ENCODE data around the gene CSKMT.

The CSKMT gene

DNA sequence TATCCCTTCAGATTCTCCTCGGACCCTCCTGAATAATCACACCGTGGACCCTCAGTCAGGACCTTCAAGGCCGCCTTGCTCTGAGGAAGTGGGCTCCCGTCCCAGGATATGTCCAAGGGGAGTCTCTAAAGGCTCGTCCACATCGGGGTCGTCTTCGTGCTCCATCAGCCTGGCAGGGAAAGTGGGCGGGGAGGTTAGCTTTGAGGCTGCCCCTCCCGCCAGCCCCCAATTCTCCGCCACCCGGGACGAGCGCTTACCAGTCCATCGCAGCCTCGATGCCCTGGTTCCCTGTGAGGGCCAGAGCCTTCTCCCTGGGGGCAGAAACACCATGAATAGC lies 13.3 kb downstream of the CSKMT start:
- no peak for DNase-seq (ENCODE audit: low read depth)
- TF ChIP-seq, protein P1, sequence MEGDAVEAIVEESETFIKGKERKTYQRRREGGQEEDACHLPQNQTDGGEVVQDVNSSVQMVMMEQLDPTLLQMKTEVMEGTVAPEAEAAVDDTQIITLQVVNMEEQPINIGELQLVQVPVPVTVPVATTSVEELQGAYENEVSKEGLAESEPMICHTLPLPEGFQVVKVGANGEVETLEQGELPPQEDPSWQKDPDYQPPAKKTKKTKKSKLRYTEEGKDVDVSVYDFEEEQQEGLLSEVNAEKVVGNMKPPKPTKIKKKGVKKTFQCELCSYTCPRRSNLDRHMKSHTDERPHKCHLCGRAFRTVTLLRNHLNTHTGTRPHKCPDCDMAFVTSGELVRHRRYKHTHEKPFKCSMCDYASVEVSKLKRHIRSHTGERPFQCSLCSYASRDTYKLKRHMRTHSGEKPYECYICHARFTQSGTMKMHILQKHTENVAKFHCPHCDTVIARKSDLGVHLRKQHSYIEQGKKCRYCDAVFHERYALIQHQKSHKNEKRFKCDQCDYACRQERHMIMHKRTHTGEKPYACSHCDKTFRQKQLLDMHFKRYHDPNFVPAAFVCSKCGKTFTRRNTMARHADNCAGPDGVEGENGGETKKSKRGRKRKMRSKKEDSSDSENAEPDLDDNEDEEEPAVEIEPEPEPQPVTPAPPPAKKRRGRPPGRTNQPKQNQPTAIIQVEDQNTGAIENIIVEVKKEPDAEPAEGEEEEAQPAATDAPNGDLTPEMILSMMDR (conservative IDR thresholded peaks at IDR 0.05; ENCODE audit: low read depth, low read length) = no peak
- H3K4me3 ChIP-seq (ENCODE audit: low read depth, low read length) = peak overlapping the region; percentile 96

DNA sequence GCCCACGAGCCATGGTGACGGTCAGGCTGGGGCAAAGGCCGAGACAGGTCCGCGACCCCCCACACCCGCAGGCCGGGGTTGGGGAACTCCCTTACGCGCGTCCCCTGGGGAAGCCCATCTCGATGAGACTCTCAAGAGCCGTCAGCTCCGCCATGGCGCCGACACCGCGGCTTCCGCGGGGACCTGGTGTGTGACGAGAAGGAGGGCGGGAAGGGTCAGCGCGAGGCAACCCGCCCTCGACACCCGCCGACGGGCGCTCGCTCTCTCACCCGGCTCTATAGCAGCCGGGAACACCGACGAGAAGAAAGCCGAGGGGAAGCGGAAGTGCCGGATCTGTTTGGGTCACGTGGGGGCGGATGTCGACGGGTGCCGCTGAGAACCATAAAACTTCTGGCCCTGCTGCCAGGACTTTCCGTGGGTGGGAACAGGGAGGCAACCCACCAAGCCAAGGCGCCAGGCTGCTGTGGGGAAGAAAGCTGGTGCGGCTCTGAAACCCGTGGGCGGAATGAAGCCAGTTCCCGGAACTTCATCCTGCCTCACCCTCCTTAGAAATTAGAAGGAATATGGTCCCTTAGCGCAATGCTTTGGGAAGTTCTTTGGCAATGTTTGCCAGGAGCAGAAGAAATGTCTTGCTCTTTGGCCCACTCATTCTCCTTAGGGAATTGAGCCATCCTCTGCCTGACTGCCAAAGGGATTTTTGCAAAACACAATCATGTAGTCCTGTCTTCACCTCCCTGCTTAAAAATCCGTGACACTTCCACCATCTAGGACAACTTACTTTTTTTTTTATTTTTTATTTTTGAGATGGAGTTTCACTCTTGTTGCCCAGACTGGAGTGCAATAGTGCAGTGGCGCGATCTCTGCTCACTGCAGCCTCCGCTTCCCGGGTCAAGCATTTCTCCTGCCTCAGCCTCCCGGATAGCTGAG lies 13.9 kb downstream of the CSKMT start, which contains the start of gene UBXN1:
TSS of gene UBXN1 (minus strand) at position 304 of the 927 bp plus-strand sequence. CDS start at position 154, 150 bp downstream.
- TF ChIP-seq, protein P1 (conservative IDR thresholded peaks at IDR 0.05; ENCODE audit: low read depth, low read length) = no peak
- H3K4me3 ChIP-seq (ENCODE audit: low read depth, low read length) = peak within 1 kb of the TSS; percentile 96
- peak; percentile 91 for DNase-seq (ENCODE audit: low read depth)

DNA sequence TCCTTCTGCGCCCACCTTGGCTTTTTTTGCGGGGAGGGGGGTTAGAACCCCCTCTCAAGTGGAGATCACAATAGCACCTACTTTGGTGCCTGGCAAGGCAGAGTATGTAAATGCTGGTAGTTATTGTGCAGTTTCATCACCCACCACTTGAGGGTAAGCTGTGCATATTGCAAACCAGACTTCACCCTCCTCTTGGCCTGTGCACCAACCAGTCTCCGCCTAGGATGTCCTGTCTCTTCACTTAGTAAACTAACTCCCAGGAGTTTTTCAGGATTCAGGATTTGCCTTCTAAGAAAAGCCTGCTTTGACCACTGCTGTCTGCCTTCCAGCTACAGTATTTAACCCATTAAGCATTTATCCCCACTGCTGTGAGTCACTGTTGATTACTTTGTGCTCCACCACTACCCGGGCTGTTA lies 15.7 kb downstream of the CSKMT start:
- TF ChIP-seq, protein P1 (conservative IDR thresholded peaks at IDR 0.05; ENCODE audit: low read depth, low read length) = peak; percentile 70
- H3K4me3 ChIP-seq (ENCODE audit: low read depth, low read length) = no peak overlapping the region
- peak; percentile 90 for DNase-seq (ENCODE audit: low read depth)

DNA sequence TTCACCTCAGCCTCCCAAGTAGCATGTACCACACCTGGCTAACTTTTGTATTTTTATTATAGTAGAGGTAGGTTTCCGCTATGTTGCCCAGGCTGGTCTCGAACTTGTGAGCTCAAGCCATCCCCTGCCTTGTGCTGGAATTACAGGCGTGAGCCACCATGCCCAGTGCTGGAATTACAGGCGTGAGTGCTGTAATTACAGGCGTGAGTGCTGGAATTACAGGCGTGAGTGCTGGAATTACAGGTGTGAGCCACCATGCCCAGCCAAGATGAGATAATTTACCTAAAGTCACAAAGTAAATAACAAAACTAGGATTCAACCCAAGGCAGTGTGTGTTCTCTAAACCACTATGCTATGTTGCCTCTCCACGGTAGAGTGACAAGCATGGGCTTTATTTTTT lies 17.4 kb downstream of the CSKMT start:
- TF ChIP-seq, protein P1 (conservative IDR thresholded peaks at IDR 0.05; ENCODE audit: low read depth, low read length) = no peak
- H3K4me3 ChIP-seq (ENCODE audit: low read depth, low read length) = no peak overlapping the region
- DNase-seq (ENCODE audit: low read depth) = no peak

DNA sequence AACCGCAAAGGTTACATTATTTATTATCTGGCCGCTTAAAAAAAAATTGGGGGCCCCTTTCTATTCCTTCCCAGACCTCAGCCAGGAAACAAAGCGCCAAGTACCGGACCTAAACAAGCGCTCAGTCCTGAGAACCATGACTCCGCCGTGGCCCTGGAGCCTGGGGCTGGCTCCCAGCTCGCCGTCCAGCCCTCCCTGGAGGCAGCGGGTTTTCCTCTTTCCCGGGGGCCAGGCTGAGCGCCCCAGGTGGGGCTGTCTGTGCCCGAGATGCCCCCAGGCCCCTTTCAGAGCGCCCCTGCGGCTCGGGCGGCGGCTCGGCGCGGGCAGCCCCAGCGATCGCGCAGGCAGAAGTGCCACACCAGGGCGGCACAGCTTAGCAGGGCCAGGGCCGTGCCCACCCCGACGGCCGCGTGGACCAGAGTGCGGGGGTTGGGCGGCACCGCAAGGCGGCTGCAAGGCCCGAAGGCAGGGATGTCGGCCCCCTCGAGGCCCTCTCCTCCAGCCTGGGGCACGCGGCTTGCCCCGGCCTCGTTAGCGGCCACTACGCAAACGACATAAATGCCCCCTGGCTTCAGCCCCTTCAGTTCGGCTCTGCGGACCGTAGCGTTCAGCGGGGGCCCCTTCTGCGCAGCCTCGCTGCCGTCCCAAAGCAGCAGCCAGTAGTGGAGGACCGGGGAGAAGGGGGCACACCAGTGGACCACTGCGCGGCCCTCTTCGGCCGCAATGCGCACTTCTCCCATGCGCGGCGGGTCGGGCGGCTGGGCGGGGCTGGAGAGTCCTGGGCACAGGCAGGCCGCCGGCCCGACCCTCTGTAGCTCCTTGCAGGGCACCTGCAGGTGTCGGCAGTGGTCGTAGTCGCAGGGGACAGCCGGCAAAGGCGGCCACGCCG lies 22.6 kb downstream of the CSKMT start:
- peak overlapping the region; percentile 35 for H3K4me3 ChIP-seq (ENCODE audit: low read depth, low read length)
- TF ChIP-seq, protein P1 (conservative IDR thresholded peaks at IDR 0.05; ENCODE audit: low read depth, low read length) = no peak
- no peak for DNase-seq (ENCODE audit: low read depth)

DNA sequence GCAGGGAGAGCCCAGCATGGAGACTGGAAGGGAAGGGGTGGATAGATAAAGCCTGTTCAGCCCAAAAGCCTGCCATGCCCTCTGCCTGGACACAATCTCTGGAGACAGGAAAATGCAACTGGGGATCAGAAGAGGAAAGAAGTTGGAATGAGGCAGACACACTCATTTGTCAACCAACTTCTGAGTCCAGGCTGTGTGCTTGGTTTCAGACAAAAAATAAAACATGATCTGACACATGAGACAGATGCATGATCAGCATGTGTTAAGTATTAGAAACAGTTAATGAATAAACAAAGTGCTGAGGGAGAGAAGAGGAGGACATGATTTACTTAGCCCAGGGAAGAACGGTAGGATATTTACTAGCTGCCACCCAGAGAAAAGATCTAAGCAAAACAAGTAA lies 23.4 kb downstream of the CSKMT start:
- peak overlapping the region; percentile 35 for H3K4me3 ChIP-seq (ENCODE audit: low read depth, low read length)
- no peak for DNase-seq (ENCODE audit: low read depth)
- TF ChIP-seq, protein P1 (conservative IDR thresholded peaks at IDR 0.05; ENCODE audit: low read depth, low read length) = no peak
